GM12878 (cell line): ENCODE measurements around the gene POGZ. TPM values are rescaled to one million over a fixed set of nuclear protein-coding genes. Genes with fewer than 3 reads are reported as not detected.

ENCODE experiments used
- ATAC-seq: fragments of 200-7000 bp; cut with Tn5 transposase; 3 replicates; pipeline ENCODE4 v1.9.1; 2020; ENCODE audit warnings: mild to moderate bottlenecking, moderate library complexity
- BruUV-seq: library from RNA; stranded (reverse); fragments of 400-500 nt; replicated peaks from 2 replicates; lab custom pipeline; 2021; lab: Mats Ljungman, UMichigan
- CTCF ChIA-PET: fragments of 300-600 bp; sonication (Branson Sonifier 250); formaldehyde crosslinking; extraction: SDS; loops from one replicate; lab custom pipeline; 2021; ENCODE audit warnings: inconsistent platforms; lab: Yijun Ruan, JAX
- POLR2A ChIA-PET: fragments of 350-600 bp; formaldehyde crosslinking; extraction: SDS; loops from one replicate; lab custom pipeline; 2021; ENCODE audit warnings: inconsistent platforms; lab: Charles Lee
- RAD21 ChIA-PET: fragments of 300-600 bp; sonication (Branson Sonifier 250); formaldehyde crosslinking; loops from one replicate; lab custom pipeline; 2023; ENCODE audit warnings: antibody characterized with exemption; ENCODE audit not compliant: unreplicated experiment; lab: Charles Lee
- SMC1A ChIA-PET: fragments of 300-600 bp; sonication (Branson Sonifier 250); formaldehyde crosslinking; loops from one replicate; lab custom pipeline; 2023; ENCODE audit not compliant: unreplicated experiment, uncharacterized antibody; lab: Charles Lee
- DNase-seq: peaks from one replicate; pipeline ENCODE4 v3.0.0-alpha.2; 2011; ENCODE audit warnings: low read depth, low spot score
- FAIRE-seq: peaks from 3 replicates; lab custom pipeline; 2011; peaks lifted over from hg19 to GRCh38; lab: Jason Lieb, UNC
- H2AFZ ChIP-seq: 2 replicates; pipeline ENCODE4 v1.6.0; 2011; ENCODE audit warnings: low read depth, low read length, control low read depth; ENCODE audit not compliant: control insufficient read depth
- H3K27ac ChIP-seq: 2 replicates; pipeline ENCODE4 v1.5.1; 2011; ENCODE audit warnings: control low read depth; ENCODE audit not compliant: control insufficient read depth, insufficient read depth
- H3K27me3 ChIP-seq, 2 experiments: replicated peaks in 1 of 2; 2 replicates each; pipeline versions ENCODE4 v1.6.0 to v1.6.1; 2011; ENCODE audit warnings: low read length in 1 of 2; ENCODE audit not compliant: control insufficient read depth in 2 of 2, insufficient read depth in 2 of 2
- H3K36me3 ChIP-seq, 2 experiments: 2 replicates each; pipeline ENCODE4 v1.5.1; 2011; ENCODE audit warnings: low read length in 1 of 2; ENCODE audit not compliant: control insufficient read depth in 2 of 2, insufficient read depth in 2 of 2
- H3K4me1 ChIP-seq: 2 replicates; pipeline ENCODE4 v1.6.1; 2011; ENCODE audit warnings: mild to moderate bottlenecking, low read length, moderate library complexity, mixed read lengths; ENCODE audit not compliant: control insufficient read depth, insufficient read depth
- H3K4me2 ChIP-seq: 2 replicates; pipeline ENCODE4 v1.6.0; 2011; ENCODE audit warnings: control low read depth; ENCODE audit not compliant: control insufficient read depth, insufficient read depth
- H3K4me3 ChIP-seq: fragments of 200-600 bp; sonication (generic); 2 replicates; pipeline ENCODE4 v1.5.1; 2016
- H3K79me2 ChIP-seq: 2 replicates; pipeline ENCODE4 v1.6.0; 2011; ENCODE audit warnings: low read length; ENCODE audit not compliant: control insufficient read depth, insufficient read depth
- H3K9ac ChIP-seq: 2 replicates; pipeline ENCODE4 v1.8.0; 2011; ENCODE audit warnings: low read length, control low read depth, mixed read lengths; ENCODE audit not compliant: control insufficient read depth, insufficient read depth
- H3K9me3 ChIP-seq: replicated peaks from 3 replicates; pipeline ENCODE4 v1.5.1; 2011; ENCODE audit warnings: mild to moderate bottlenecking, low read length; ENCODE audit not compliant: control insufficient read depth, insufficient read depth
- H4K20me1 ChIP-seq: 2 replicates; pipeline ENCODE4 v1.6.0; 2011; ENCODE audit not compliant: control insufficient read depth, insufficient read depth
- BRCA1 ChIP-seq: IDR thresholded peaks from 2 replicates; pipeline ENCODE4 v1.6.1; 2011; ENCODE audit warnings: low read depth, low read length, improper control_type of control experiment
- CREB1 ChIP-seq: IDR thresholded peaks from 2 replicates; pipeline ENCODE4 v1.6.1; 2012; ENCODE audit warnings: low read depth, mild to moderate bottlenecking, inconsistent platforms
- EED ChIP-seq: sonication (generic); IDR thresholded peaks from 2 replicates; pipeline ENCODE4 v1.6.1; 2016; ENCODE audit warnings: antibody characterized with exemption, low read depth
- FOXM1 ChIP-seq: IDR thresholded peaks from 2 replicates; pipeline ENCODE4 v1.6.1; 2012; ENCODE audit warnings: low read depth, mild to moderate bottlenecking, inconsistent platforms, low read length, moderate library complexity
- HDGF ChIP-seq: fragments of 450-650 bp; IDR thresholded peaks from 2 replicates; pipeline ENCODE4 v1.6.1; 2016; ENCODE audit warnings: antibody characterized with exemption
- IKZF1 ChIP-seq: fragments of 450-650 bp; conservative IDR thresholded peaks from 2 replicates; pipeline ENCODE4 v1.6.1; 2017; ENCODE audit warnings: antibody characterized with exemption, mild to moderate bottlenecking
- IKZF2 ChIP-seq, 2 experiments: fragments of 450-650 bp; IDR thresholded peaks; 2 replicates each; pipeline ENCODE4 v1.6.1; 2017; ENCODE audit warnings: mild to moderate bottlenecking in 2 of 2, moderate library complexity in 2 of 2
- NR2C1 ChIP-seq: fragments of 450-650 bp; IDR thresholded peaks from 2 replicates; pipeline ENCODE4 v1.6.1; 2017; ENCODE audit warnings: antibody characterized with exemption, mild to moderate bottlenecking, moderate library complexity
- SIX5 ChIP-seq: IDR thresholded peaks from 2 replicates; pipeline ENCODE4 v1.6.1; 2011; ENCODE audit warnings: mild to moderate bottlenecking, low read depth, low read length, moderate library complexity; ENCODE audit not compliant: severe bottlenecking
- SREBF2 ChIP-seq: IDR thresholded peaks from 2 replicates; pipeline ENCODE4 v1.6.1; 2012; ENCODE audit warnings: mild to moderate bottlenecking, low read length
- STAT1 ChIP-seq: fragments of 450-650 bp; conservative IDR thresholded peaks from 2 replicates; pipeline ENCODE4 v1.6.1; 2014; ENCODE audit warnings: antibody characterized with exemption, mild to moderate bottlenecking
- TARDBP ChIP-seq: IDR thresholded peaks from 2 replicates; pipeline ENCODE4 v1.6.1; 2016; ENCODE audit warnings: borderline replicate concordance
- YY1 ChIP-seq: IDR thresholded peaks from 2 replicates; pipeline ENCODE4 v1.6.1; 2011; ENCODE audit warnings: low read depth, mild to moderate bottlenecking, low read length
- ZNF384 ChIP-seq: IDR thresholded peaks from 2 replicates; pipeline ENCODE4 v1.6.1; 2012; ENCODE audit warnings: low read depth, mild to moderate bottlenecking, low read length, improper control_type of control experiment, borderline replicate concordance
- WGBS: methylation state at CpG from one replicate; pipeline ENCODE4 v1.1.6; 2016; ENCODE audit warnings: low lambda C conversion rate; ENCODE audit not compliant: insufficient replicate concordance, insufficient coverage; ENCODE audit errors: missing lambda C conversion rate; 5-methylcytosine and 5-hydroxymethylcytosine counted together
- in situ Hi-C: fragments of 300-500 bp; cut with MboI; formaldehyde crosslinking; loops from 9 replicates; pipeline ENCODE4 v1.14.3; 2018; ENCODE audit warnings: mixed read lengths
- intact Hi-C: fragments of 100-400 bp; cut with micrococcal nuclease; formaldehyde crosslinking; loops from one replicate; pipeline ENCODE4 v1.14.2; 2022; ENCODE audit not compliant: unreplicated experiment
- polyA plus RNA-seq, 11 experiments: library from polyadenylated mRNA; depleted of rRNA in 4 of 11; unstranded in 6 of 11; stranded (reverse) in 5 of 11; fragments of >200 nt; fragmentation: Nextera tagmentation in 4 of 11; fragmentation: Illumina TruSeq in 1 of 11; extraction: Ambion mirVana in 4 of 11; extraction: Trizol in 1 of 11; gene quantifications; 1 replicate in 1 of 11; 2 replicates in 10 of 11; pipeline versions ENCODE4 v1.2.1 to v1.2.3, GENCODE V29; 2011 to 2016; ENCODE audit warnings: inconsistent platforms in 2 of 11, missing spikeins in 2 of 11, low read depth in 1 of 11
- total RNA-seq, 4 experiments: library from RNA; depleted of rRNA in 3 of 4; stranded (reverse); fragments of >200 nt in 3 of 4; fragmentation: Illumina TruSeq in 1 of 4; extraction: Trizol in 1 of 4; gene quantifications; 2 replicates each; pipeline versions ENCODE4 v1.2.1 to v1.2.3, GENCODE V29; 2013 to 2021

The POGZ gene
- total and polyA plus RNA-seq, 10 of the 15 experiments (the other 5 are each of a cell fraction or from before 2014, with no cell fraction given) = 11.3 to 80.6 (median 35.8) TPM

DNA sequence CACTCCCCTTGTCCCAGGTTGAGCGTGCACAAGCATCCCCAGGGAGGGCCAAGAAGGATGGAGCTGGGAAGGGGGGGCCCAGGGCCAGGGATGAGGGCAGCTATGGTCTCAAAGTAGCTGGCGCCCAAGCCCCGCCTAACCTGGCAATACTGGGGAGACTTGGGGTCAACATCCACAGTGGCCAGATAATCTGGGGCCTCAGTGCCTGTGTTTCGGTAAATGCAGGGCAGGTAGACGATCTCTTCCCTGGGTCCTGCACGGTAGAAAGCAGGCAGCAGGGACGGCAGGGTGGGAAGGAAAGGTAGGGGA lies 90.0 kb downstream of the POGZ start:
- intact Hi-C loops = no loop called here
- no peak for ATAC-seq
- no peak for TF ChIP-seq BRCA1
- TF ChIP-seq STAT1 = no peak
- TF ChIP-seq SIX5 = no peak
- no peak for TF ChIP-seq TARDBP
- TF ChIP-seq SREBF2 = no peak
- no peak for TF ChIP-seq CREB1
- no peak for TF ChIP-seq HDGF

DNA sequence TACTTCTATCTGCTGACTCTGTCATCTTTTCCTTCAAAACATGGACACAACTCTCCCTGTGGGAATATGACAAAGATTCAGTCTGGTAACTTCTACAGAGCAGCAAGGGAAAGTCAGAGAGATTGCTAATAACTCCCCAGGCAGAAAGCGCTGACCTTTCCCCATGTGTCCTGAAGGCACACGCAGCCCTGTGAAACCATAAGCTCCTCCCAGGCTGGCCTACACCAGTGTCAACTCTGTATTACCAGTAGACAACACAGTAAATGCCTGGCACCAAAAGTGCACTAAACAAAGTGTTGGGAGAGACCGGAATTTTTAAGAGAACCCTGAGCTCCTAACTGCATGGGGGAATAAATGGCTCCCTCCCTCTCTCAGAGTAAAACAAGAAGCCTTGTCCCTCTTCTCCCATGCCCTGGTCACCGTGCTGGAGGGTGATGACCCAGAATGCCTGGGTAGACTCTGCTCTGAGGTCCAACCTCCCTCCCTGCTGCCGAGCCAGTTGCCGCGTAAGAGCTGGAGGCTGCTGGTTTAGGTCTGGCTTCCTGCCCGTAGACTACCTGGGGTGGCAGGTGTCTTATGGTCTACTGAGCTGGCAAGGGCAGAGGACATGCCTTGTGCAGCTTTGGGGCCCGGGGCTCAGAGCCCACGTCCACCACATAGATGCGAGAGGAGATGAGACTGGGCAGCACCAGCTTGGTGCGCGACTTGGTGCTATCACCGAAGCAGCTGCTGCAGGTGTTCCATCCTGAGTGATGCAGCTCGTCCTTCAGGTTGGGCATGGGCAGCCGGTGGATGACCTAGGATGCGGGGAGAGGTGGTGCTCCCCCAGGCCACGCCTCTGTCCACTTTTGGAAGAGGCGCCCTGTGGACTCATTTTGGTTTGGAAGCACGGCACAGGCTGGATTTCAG lies 90.6 kb downstream of the POGZ start:
- no peaks in the 10 kb centered on the region for H3K36me3 ChIP-seq
- no peak overlapping the region for H3K4me3 ChIP-seq
- BruUV-seq = no TSS peak
- WGBS = 43% methylated on average over 20 of the region's 20 CpGs
- ChIA-PET RAD21 (no interaction called here), CTCF (interaction anchor here (0.7 to 1.0 kb wide), 2 partner anchors 10 to 14 kb away, joined by 3 to 4 read pairs; no protein-coding TSS in a partner anchor), SMC1A (no interaction called here), POLR2A (interaction anchor here (0.9 kb wide), 1 partner anchor 12 kb away, joined by 3 read pairs; no protein-coding TSS in a partner anchor)
- DNase-seq = no peak
- no peaks in the 10 kb centered on the region for H3K27me3 ChIP-seq
- H3K79me2 ChIP-seq = no peaks in the 10 kb centered on the region
- intact Hi-C loops (no loop called here), in situ Hi-C loops (no loop called here)
- no peak for TF ChIP-seq YY1
- TF ChIP-seq IKZF1 = no peak
- no peak for TF ChIP-seq IKZF2 (IDR thresholded peaks at IDR 0.05)
- no peak for TF ChIP-seq NR2C1
- no peak for TF ChIP-seq ZNF384
- TF ChIP-seq EED = no peak
- no peak for TF ChIP-seq FOXM1
- no peaks in the 10 kb centered on the region for H3K4me1 ChIP-seq
- no peak overlapping the region for H3K9ac ChIP-seq
- H3K4me2 ChIP-seq = no peak overlapping the region
- ATAC-seq = no peak
- no peak for FAIRE-seq
- H3K9me3 ChIP-seq = no peaks in the 10 kb centered on the region; the same call in 1 of the 3 replicates
- no peak overlapping the region for H2AFZ ChIP-seq
- no peaks in the 10 kb centered on the region for H4K20me1 ChIP-seq
- no peak overlapping the region for H3K27ac ChIP-seq

More for the DNA sequence above, 90.0 kb downstream of the POGZ start:
- Histone ChIP-seq H2AFZ (no peak overlapping the region), H3K79me2 (no peaks in the 10 kb centered on the region), H3K27me3 (no peaks in the 10 kb centered on the region), H3K9me3 (no peaks in the 10 kb centered on the region; the same call in 2 of the 3 replicates), H3K27ac (no peak overlapping the region), H4K20me1 (no peaks in the 10 kb centered on the region), H3K9ac (no peak overlapping the region), H3K4me1 (no peaks in the 10 kb centered on the region), H3K4me3 (no peak overlapping the region), H3K4me2 (no peak overlapping the region), H3K36me3 (no peaks in the 10 kb centered on the region)
- no TSS peak for BruUV-seq
- RAD21 ChIA-PET = no interaction called here
- in situ Hi-C loops = no loop called here
- POLR2A ChIA-PET = interaction anchor here (1.4 kb wide), 1 partner anchor 42 kb away, joined by 3 read pairs; the partner anchor contains the start of gene PI4KB
- WGBS = 43% methylated on average over 7 of the region's 7 CpGs
- DNase-seq = no peak
- FAIRE-seq = no peak
- CTCF ChIA-PET = interaction anchor here (0.7 to 1.3 kb wide), 3 partner anchors 14 to 30 kb away, joined by 3 read pairs; partner anchors contain the start of gene PSMB4
- SMC1A ChIA-PET = no interaction called here
